Erythroblast (primary cell): Measurements from ENCODE around the gene MOCS3.

Experiments
- GATA1 ChIP-seq: IDR thresholded peaks from 2 replicates; pipeline ENCODE4 v1.6.1; 2011; ENCODE audit warnings: low read depth, mild to moderate bottlenecking, control low read depth, low read length, moderate library complexity
- POLR2A ChIP-seq: IDR thresholded peaks from 2 replicates; pipeline ENCODE4 v1.6.1; 2011; ENCODE audit warnings: mild to moderate bottlenecking, low read length

DNA sequence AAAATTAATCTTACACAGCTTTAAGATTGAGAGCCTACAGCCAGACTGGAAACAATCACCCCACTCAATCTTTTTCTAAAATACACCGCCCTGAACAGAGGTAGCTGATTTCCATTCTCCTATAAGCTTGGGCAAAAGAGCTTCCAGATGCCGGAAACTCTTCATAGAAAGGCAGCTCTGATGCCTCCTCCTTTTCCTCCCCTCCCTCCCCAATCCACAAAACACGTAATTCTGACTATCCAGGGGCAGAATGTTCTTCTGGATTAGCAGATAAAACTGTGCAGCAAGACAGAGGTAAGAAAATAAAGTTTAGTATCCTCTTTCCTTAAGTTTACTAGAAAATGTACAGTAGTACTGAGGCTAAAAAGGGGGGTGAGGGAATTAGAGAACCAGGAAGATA, 43.2 kb upstream of the MOCS3 start:
- TF ChIP-seq POLR2A: no peak
- TF ChIP-seq GATA1: no peak
